ENCODE results near the gene OR5AN1.

GRCh38 chr11:59415111-59415510 is 56.4 kb downstream of the OR5AN1 start:
- TF ChIP-seq CTCF (IDR thresholded peaks at IDR 0.05; ENCODE audit: insufficient read depth, low read depth, low read length) (no peak), EZH2 (IDR thresholded peaks at IDR 0.05; ENCODE audit: insufficient read depth, low read length) (no peak)
